NCI-H345 treated with DMSO at 0.1 percent for 48 hours (cell line): ENCODE measurements around the gene RSF1.

Experiments
- DNase-seq: peaks from one replicate; lab custom pipeline; 2025; ENCODE audit not compliant: unreplicated experiment; lab: John Stamatoyannopoulos, UW

Gene RSF1

DNA sequence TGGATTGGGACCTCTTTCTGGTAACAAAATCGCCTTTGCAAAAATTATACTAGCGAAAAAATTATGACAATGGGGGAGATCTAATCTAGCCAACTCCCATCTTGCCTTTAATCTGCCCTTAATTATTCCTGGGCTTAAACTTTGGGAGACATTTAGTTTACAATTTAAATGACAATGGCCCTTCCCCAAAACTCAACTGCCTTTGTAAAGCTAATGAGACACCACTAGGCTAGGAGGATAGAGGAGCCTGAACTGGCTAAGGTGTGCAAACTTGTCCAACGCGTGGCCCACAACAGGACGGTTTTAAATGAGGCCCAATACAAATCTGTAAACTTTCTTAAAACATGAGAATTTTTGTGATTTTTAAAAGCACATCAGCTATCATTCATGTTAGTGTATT is 67.3 kb downstream of the RSF1 start:
- no peak for DNase-seq

- DNase-seq: no peak
Observed at GRCh38 chr11:77752516-77752915, 68.0 kb downstream of the RSF1 start.

DNA sequence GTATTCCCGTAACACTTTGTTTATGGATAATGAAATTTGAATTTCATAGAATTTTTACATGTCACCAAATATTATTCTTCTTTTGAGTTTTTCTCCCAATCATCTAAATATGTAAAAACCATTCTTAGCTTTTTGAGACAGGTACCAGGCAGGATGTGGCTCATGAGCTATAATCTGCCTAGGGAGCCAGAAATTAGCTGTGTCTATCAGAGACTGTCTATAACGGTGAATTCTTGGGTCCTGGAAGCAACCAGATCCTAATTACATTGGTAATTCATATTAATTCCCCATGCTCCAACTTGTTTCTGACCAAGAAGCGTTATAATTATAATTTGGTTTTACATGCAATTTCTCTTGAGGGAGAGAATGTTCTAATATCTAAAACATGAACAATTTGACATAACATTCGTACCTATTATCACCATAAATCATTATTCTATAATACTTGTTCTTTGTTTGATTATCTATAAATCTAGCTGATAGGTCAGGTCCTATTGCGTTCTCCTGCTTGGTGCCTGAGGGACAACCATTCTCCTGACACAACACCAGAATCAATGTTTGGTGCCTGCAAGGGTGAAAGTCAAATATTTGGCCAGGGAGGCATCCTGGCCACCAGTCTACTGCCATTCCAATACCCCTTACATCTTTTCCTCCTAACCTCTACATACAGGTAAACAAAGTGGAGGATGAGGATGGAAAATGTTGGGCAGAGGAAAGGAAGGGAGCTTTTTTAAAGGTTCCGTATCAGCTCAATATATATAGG is 69.9 kb downstream of the RSF1 start:
- no peak for DNase-seq

- no peak for DNase-seq
Observed at GRCh38 chr11:77749232-77749631, 71.3 kb downstream of the RSF1 start.

GRCh38 chr11:77748266-77748665 is 72.3 kb downstream of the RSF1 start:
- DNase-seq: no peak

GRCh38 chr11:77747381-77747969 is 73.0 kb downstream of the RSF1 start:
- DNase-seq: no peak

GRCh38 chr11:77736473-77736872 is 84.0 kb downstream of the RSF1 start:
- no peak for DNase-seq

DNA sequence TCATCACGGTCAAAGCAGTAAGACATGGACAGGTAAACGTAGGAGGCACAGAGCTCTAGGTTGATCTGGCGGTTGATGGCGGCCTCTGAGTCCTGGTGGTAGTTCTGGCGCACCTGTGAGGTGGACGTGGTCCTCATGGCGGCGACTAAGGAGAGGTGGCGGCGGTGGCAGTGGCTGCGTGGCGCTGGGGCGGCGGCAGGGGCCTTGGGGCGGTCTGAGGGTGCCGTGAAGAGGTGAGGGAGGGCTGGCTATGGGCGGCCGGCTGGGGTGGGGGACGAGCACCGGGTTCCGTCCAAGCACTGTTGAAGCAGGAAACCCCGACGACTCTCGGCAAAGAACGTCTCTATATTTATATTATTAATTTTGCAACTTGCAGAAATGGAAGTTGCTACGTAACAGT is 85.6 kb downstream of the RSF1 start:
- DNase-seq: no peak

DNA sequence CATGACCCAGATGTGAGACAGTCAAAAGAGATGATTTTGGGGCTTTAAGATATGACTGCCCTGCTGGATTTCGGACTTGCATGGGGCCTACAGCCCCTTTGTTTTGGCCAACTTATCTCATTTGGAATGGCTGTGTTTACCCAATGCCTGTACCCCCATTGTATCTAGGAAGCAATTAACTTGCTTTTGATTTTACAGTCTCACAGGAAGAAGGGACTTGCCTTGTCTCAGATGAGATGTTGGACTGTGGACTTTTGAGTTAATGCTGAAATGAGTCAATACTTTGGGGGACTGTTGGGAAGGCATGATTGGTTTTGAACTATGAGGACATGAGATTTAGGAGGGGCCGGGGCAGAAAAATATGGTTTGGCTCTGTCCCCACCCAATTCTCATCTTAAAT is 88.4 kb downstream of the RSF1 start:
- no peak for DNase-seq

- no peak for DNase-seq
Observed at GRCh38 chr11:77730789-77731188, 89.7 kb downstream of the RSF1 start.

DNA sequence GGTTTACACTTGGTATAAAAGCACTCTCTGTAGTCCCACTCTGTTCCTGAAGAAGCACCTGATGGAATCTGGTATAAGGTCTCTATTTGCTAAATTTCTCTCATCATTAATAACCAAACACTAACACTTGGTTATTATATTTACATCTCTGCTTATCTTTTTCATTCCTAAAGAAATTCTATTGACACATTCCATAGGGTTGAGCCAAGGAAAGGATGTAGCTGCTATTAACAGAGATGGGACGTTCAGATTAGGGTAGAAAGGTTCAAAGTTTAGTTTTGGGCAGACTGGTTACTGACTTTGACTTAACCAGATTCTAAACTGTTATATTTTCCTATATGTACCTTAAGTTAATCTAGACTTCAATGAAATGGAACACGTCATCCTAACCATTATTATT is 91.5 kb downstream of the RSF1 start:
- DNase-seq: no peak

DNA sequence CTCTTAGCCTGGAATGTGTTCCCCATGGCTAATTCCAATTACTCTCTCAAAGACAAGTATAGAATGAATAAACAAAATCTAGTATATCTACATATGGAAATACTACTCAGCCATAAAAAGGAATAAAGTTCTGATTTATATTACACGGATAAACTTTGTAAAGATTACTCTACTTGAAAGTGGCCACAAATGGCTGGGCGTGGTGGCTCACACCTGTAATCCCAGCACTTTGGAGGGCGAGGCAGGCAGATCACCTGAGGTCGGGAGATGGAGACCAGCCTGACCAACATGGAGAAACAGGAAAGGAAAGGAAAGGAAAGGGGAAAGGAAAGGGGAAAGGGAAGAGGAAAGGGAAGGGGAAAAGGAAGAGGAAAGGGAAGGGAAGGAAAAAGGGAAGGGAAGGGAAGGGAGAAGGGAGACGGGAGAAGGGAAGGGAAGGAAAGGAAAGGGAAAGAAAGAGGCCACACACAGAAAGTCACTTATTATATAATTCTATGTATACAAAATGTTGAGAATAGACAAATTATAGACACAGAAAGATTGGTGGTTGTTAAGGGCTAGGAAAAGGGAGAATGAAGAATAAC is 92.2 kb downstream of the RSF1 start:
- DNase-seq: no peak

DNA sequence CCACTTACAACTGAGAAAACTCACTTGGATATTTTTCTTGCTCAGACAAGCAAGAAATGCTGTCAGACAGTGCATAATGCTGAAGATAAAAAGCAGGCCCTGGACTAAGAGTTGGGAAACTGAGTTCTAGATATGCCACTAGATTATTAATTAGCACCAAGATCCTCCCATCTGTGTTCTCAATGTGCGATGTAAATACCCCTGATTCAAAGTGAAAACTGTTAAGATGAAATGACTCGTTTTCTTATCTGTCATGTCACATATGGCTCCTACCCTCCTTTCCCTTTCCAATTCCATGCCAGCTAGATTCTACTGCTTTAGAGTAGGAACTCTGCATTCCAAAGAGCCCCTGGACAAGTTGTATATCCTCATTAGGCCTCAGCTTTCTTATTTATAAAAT is 94.0 kb downstream of the RSF1 start:
- DNase-seq: no peak

GRCh38 chr11:77725433-77725832 is 95.1 kb downstream of the RSF1 start:
- no peak for DNase-seq

DNA sequence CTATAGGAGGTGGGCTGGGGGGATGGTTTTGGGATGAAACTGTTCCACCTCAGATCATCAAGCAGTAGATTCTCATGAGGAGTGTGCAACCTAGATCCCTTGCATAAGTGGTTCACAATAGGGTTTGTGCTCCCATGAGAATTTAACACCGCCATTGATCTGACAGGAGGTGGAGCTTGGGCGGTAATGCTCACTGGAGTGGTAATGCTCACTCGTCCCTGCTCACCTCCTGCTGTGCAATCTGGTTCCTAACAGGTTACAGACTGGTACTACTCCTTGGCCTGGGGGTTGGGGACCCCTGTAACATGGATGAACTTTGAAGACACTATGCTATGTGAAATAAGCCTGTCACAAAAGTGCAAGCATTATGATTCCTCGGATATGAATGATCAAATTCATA is 95.9 kb downstream of the RSF1 start:
- no peak for DNase-seq

DNA sequence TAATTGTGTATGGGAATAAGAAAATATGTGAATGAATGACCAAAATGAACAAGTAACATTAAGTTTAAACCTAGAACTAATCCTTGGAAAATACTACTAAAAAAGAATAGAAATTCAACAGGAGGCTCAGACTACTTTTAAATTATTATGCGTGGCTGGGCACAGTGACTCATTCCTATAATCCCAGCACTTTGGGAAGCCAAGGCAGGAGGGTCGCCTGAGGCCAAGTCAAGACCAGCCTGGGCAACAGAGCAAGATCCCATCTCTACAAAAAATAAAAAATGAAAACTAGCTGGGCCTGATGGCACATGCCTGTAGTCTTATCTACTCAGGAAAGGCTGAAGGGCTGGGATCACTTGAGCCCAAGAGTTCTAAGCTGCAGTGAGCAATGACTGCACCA is 97.5 kb downstream of the RSF1 start:
- no peak for DNase-seq

DNA sequence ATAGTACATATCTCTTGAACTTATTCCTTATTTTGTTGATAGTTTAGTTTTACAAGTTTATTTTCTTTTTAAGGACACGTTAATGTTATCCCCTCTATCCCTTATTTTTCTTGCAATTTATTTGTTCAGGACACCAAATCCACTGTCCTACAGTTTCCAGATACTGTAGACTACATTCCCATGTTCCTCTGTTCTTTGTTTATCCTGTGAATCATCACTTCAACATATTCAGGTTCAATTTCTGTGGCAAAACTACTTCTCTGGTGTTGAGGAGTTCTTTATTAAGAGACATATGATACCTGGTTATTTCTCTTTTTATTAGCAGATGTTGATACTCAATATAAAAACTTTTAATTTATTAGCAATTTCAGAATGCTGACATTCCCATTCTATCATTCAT is 110.2 kb downstream of the RSF1 start:
- DNase-seq: no peak

DNA sequence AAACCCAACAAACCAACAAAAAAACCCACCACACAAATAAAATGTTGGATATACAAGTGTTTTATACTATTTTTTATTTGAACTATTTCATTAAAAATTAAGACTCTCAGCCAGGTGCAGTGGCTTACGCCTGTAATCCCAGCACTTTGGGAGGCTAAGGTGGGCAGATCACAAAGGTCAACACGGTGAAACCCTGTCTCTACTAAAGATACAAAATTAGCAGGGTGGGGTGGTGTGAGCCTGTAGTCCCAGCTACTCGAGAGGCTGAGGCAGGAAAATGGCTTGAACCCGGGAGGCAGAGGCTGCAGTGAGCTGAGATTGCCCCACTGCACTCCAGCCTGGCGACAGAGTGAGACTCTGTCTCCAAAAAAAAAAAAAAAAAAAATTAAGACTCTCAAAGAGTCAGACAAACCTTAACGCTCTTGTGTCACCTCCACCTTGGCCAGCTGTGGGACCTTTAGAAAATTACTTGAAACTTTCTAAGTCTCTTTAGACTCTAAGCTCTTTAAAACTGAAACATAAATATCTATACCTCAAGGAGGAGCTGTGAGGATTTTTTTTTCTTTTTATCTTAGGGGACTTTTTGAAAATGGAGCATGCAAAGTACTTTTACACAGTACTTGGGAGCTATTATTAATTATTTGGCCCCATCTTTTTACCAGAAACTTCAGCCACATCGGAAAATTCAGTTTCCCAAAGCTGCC is 114.5 kb downstream of the RSF1 start:
- DNase-seq: no peak

GRCh38 chr11:77705195-77705875 is 115.2 kb downstream of the RSF1 start:
- no peak for DNase-seq

GRCh38 chr11:77704029-77704428 is 116.5 kb downstream of the RSF1 start:
- DNase-seq: no peak

DNA sequence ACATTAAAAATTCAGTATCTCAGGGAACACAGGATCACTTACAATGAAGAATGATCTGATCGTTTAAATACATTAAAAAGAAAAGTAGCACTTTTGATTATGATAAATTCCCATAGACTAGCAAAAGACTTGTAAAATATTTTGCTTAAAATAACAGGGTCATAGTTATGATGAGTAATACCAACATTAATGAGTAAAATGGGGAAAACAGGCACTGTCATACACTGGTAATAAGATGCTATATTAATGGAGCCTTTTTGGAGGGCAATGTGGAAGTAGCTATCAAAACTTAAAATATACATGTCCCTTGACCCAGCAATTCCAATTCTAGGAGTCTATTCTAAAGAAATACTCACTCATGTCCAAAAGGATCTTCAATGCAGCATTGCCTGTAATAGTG is 121.1 kb downstream of the RSF1 start:
- DNase-seq: no peak
